Esophagus squamous epithelium (tissue), 5 donors: ENCODE results near the gene GRIPAP1. TPM values are rescaled to one million over a fixed set of nuclear protein-coding genes. Genes with fewer than 3 reads are reported as not detected.
A peak's percentile ranks its signal among the peaks of the same experiment; 100 is the strongest.

Experiments used
- DNase-seq: peaks from one replicate; lab custom pipeline; 2025; lab: John Stamatoyannopoulos, UW
- H3K27ac ChIP-seq, 4 donors: fragments of 200-600 bp; sonication (generic); one replicate each; pipeline ENCODE4 v1.5.1; 2016 to 2019; ENCODE audit warnings: mild to moderate bottlenecking in 1 of 4
- H3K27me3 ChIP-seq, 4 donors: fragments of 200-600 bp; sonication (generic); 1 replicate in 3 of 4; 2 replicates in 1 of 4; pipeline versions ENCODE4 v1.5.1 to v1.6.0; 2017 to 2021; ENCODE audit warnings: antibody characterized with exemption in 1 of 4
- H3K36me3 ChIP-seq, 3 donors: fragments of 200-600 bp; sonication (generic); one replicate each; pipeline ENCODE4 v1.5.1; 2016 to 2019
- H3K4me1 ChIP-seq, 3 donors: fragments of 200-600 bp; sonication (generic); one replicate each; pipeline ENCODE4 v1.5.1; 2017 to 2019
- H3K4me3 ChIP-seq, 4 donors: fragments of 200-600 bp; sonication (generic); 1 replicate in 3 of 4; 2 replicates in 1 of 4; pipeline ENCODE4 v1.5.1; 2016 to 2019; ENCODE audit warnings: mild to moderate bottlenecking in 2 of 4, moderate library complexity in 1 of 4
- H3K9me3 ChIP-seq, 3 donors: fragments of 200-600 bp; sonication (generic); one replicate each; pipeline ENCODE4 v1.5.1; 2016 to 2019
- CTCF ChIP-seq, 6 experiments: fragments of 450-650 bp in 4 of 6; fragments of 200-600 bp in 2 of 6; sonication (generic) in 2 of 6; IDR thresholded peaks; one replicate each; pipeline ENCODE4 v1.5.1; 2016 to 2019; ENCODE audit warnings: antibody characterized with exemption in 6 of 6, mild to moderate bottlenecking in 4 of 6, moderate library complexity in 4 of 6
- POLR2A ChIP-seq, 4 donors: fragments of 450-650 bp; IDR thresholded peaks; one replicate each; pipeline ENCODE4 v1.6.1; 2017; ENCODE audit warnings: antibody characterized with exemption in 4 of 4, mild to moderate bottlenecking in 4 of 4, moderate library complexity in 3 of 4
- WGBS, 2 donors: methylation state at CpG; one replicate each; pipeline ENCODE4 v1.1.5; 2018; 5-methylcytosine and 5-hydroxymethylcytosine counted together
- intact Hi-C: fragments of 100-400 bp; cut with DNase I; formaldehyde crosslinking; loops from one replicate; pipeline ENCODE4 v1.15.0; 2022
- total RNA-seq, 4 donors: library from RNA; depleted of rRNA; stranded (reverse); fragments of >200 nt; gene quantifications; one replicate each; pipeline ENCODE4 v1.1.0, GENCODE V29; 2016
- donor health status: DM: yes; HTN: yes; CAD: no.

GRIPAP1 gene
- total RNA-seq, 4 donors from 2014 or later: 15.4 to 28.4 (median 22.9) TPM

- TF ChIP-seq POLR2A (IDR thresholded peaks at IDR 0.05) (no peak), CTCF (IDR thresholded peaks at IDR 0.05) (no peak)
- 92 to 96% methylated on average over 10 to 20 of the region's 28 CpGs for WGBS, 2 donors
- H3K4me1 ChIP-seq: peaks cover 0 to 15% (median 0%) of the 10 kb centered on the region in 3 donors
- H3K27ac ChIP-seq: no peak overlapping the region
- H3K27me3 ChIP-seq: no peaks in the 10 kb centered on the region
- no peak for DNase-seq
- no peaks in the 10 kb centered on the region for H3K9me3 ChIP-seq
- H3K36me3 ChIP-seq: peaks cover 0 to 7% (median 0%) of the 10 kb centered on the region in 3 donors
- intact Hi-C loops: no loop called here
- no peak overlapping the region for H3K4me3 ChIP-seq
Measured at GRCh38 chrX:48969471-48969870, 32.6 kb downstream of the GRIPAP1 start.

- intact Hi-C loops: no loop called here
- no peaks in the 10 kb centered on the region for H3K27me3 ChIP-seq
- no peaks in the 10 kb centered on the region for H3K36me3 ChIP-seq
- no peak overlapping the region for H3K27ac ChIP-seq
- no peak for DNase-seq
- H3K4me1 ChIP-seq: peaks cover 0 to 15% (median 0%) of the 10 kb centered on the region in 3 donors
- H3K4me3 ChIP-seq: no peak overlapping the region
- 45 to 100% methylated on average over 1 of the region's 1 CpG for WGBS, 2 donors
- no peaks in the 10 kb centered on the region for H3K9me3 ChIP-seq
- TF ChIP-seq CTCF (IDR thresholded peaks at IDR 0.05): no peak
Measured at GRCh38 chrX:48968377-48968776, 33.7 kb downstream of the GRIPAP1 start.

GRCh38 chrX:48966796-48967579 lies 35.1 kb downstream of the GRIPAP1 start:
- no peaks in the 10 kb centered on the region for H3K36me3 ChIP-seq
- no peak for DNase-seq
- H3K9me3 ChIP-seq: no peaks in the 10 kb centered on the region
- peaks cover 0 to 8% (median 0%) of the 10 kb centered on the region in 3 donors for H3K4me1 ChIP-seq
- H3K27me3 ChIP-seq: no peaks in the 10 kb centered on the region
- no peak for TF ChIP-seq POLR2A (IDR thresholded peaks at IDR 0.05)
- TF ChIP-seq CTCF (IDR thresholded peaks at IDR 0.05): no peak
- no peak overlapping the region for H3K27ac ChIP-seq
- WGBS, 2 donors: 78 to 83% methylated on average over 8 to 12 of the region's 15 CpGs
- no peak overlapping the region for H3K4me3 ChIP-seq
- intact Hi-C loops: no loop called here

GRCh38 chrX:48965959-48966358 lies 36.1 kb downstream of the GRIPAP1 start:
- Histone ChIP-seq H3K4me3 (no peak overlapping the region), H3K9me3 (no peaks in the 10 kb centered on the region), H3K4me1 (no peaks in the 10 kb centered on the region), H3K36me3 (no peaks in the 10 kb centered on the region), H3K27ac (no peak overlapping the region), H3K27me3 (no peaks in the 10 kb centered on the region)
- DNase-seq: no peak
- 87 to 88% methylated on average over 1 to 4 of the region's 14 CpGs for WGBS, 2 donors
- TF ChIP-seq CTCF (IDR thresholded peaks at IDR 0.05) (no peak), POLR2A (IDR thresholded peaks at IDR 0.05) (no peak)
- intact Hi-C loops: no loop called here

- peak overlapping the region in 1 of 4 donors; percentile 54 for H3K27ac ChIP-seq
- WGBS, 2 donors: 41 to 60% methylated on average over 1 to 5 of the region's 5 CpGs
- intact Hi-C loops: no loop called here
- no peaks in the 10 kb centered on the region for H3K9me3 ChIP-seq
- no peak overlapping the region for H3K4me3 ChIP-seq
- no peaks in the 10 kb centered on the region for H3K36me3 ChIP-seq
- DNase-seq: no peak
- peaks cover under 1 to 13% (median 4%) of the 10 kb centered on the region in 3 donors for H3K4me1 ChIP-seq
- H3K27me3 ChIP-seq: no peaks in the 10 kb centered on the region
- peak in 1 of 4 donors; percentile 29 for TF ChIP-seq POLR2A (IDR thresholded peaks at IDR 0.05)
- TF ChIP-seq CTCF (IDR thresholded peaks at IDR 0.05): no peak
Measured at GRCh38 chrX:48961585-48962091, 40.4 kb downstream of the GRIPAP1 start.
